ENCODE results near the gene NKAIN1.
"Not testable (repeated sequence)": the region's sequence is repeated elsewhere in the genome, so short reads cannot be mapped to it uniquely, and the experiment has no call there.

NKAIN1 gene

GRCh38 chr1:31231802-31232201 lies 7.9 kb downstream of the NKAIN1 start:
- DNase-seq, result no peak

DNA sequence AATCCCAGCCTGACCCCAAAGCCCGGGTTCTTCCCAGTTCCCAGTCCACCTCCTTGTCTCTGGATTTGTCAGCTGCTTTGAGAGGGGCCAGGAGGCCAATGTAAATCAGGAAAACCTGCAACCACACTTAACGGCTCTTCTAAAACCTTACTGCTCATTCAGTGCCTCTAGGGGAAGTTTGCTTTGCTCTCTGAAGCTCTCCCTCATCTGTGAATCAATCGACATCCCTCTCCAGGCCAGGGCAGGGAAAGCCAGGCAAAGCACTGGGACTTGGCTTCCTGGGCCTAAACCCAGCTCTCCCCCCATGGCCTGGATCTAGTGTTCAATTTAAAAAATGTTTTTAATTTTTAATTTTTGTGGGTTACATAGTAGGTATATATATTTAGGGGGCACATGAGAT lies 9.3 kb downstream of the NKAIN1 start:
- DNase-seq, result no peak

- no peak for DNase-seq
Observed at GRCh38 chr1:31228986-31229385, 10.7 kb downstream of the NKAIN1 start.

DNA sequence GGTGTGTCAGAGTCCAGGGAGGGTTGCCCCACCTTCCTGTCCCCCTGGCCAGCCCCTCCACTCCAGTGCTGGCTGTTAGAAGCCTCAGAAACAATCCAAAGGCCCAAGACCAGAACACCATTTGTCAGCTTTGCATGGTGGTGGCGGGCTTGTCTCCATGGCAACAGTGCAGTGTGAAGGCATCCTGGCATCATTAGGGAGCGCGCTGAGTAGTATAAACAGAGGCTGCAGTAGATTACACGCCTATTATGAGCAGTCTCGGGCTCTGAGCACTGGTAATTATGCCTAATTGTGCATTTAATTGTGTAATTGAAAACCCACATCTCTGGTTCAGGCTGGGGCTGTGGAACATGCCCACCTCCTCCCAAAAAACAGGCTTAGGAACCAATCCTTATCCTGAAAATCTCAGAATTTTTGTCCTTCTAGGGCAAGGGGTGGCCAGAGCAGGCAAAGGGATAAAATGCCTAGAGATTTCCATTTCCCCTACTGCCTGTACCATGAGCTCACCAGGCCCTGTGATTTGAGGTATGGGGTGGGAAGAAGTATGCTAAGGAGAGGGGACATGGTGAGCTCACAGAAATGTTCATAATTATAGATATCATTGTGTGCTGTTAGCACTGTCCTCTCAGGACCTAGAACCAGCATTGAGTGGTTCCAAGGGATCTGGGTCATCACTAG lies 11.7 kb downstream of the NKAIN1 start:
- no peak for DNase-seq

DNA sequence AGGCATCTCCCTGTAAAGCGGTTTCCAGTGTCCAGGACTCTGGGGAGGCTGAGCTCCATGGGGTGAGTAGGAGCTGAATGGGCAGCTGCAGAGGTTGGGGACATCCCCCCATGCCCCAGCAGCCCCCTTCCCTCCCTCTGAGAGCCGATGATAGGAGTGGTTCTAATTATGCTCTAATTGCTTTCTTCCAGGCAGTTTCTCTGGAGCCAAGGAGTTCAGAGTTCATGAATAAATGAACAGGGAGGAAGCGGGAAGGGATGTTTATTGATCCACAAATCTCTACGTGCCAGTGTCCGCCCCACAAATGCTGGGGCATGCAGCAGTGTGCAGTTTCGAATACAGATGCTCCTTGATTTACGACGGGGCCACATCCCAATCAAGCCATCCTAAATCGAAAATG lies 15.6 kb downstream of the NKAIN1 start:
- no peak for DNase-seq

DNA sequence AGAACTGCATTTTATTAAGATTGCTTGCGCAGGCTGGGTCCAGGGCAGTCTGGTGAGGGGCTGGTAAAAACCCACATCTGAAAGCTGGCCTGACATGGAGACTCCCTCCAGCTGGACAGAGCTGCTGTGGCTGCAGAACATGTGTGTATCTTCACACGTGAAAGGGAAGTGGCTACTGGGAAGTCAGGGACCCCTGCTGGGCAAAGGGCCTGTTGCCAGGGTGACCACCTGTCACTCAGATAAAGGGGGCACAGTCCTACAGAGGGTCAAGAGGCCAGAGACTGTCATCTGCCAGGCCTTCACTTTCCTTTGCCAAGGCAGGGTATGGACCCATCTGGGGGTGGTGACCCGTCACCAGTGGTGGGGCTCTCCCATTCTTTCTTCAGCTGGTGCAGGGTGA lies 17.5 kb downstream of the NKAIN1 start:
- no peak for DNase-seq

DNA sequence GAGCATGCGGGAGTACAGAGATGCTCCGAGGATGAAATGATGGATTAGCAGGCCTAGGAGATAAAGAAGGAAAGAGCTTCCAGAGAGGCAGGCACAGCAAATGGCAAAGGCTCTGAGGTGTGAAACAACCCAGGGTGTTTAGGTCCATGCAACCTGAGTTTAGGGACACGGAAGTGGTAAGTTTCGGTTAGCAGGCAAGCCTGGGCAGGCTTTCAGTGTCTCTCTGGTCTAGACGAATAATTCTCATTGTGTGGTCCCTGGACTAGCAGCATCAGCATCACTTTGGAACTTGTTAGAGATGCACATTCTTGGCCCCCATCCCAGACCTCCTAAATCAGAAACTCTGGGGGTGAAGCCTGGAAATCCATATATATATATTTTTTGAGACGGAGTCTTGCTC lies 18.6 kb downstream of the NKAIN1 start:
- DNase-seq, result no peak

DNA sequence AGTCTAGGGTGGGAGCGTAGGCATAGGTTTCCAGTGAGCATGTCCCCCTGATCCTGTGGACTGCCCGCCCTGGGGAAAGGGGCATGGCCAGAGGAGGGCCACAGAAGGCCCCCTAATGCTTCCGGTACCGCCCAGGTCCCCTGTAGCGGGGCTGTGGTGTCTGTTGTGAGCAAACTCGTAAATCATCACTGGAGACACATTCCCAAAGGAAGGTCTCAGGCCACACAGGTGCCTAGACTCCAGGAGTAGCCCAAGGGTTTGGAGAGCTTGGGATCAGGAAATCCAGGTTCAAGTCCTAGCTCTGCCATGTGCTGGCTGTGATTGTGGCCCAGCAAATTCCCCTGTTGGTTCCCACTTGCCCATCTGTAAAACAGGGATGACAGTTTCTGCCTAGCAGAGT lies 20.2 kb downstream of the NKAIN1 start:
- no peak for DNase-seq

GRCh38 chr1:31218705-31219104 lies 21.0 kb downstream of the NKAIN1 start:
- DNase-seq, result no peak

GRCh38 chr1:31216016-31216415 lies 23.7 kb downstream of the NKAIN1 start:
- DNase-seq, result peak; percentile 44

GRCh38 chr1:31215065-31215570 lies 24.6 kb downstream of the NKAIN1 start:
- DNase-seq, result no peak

DNA sequence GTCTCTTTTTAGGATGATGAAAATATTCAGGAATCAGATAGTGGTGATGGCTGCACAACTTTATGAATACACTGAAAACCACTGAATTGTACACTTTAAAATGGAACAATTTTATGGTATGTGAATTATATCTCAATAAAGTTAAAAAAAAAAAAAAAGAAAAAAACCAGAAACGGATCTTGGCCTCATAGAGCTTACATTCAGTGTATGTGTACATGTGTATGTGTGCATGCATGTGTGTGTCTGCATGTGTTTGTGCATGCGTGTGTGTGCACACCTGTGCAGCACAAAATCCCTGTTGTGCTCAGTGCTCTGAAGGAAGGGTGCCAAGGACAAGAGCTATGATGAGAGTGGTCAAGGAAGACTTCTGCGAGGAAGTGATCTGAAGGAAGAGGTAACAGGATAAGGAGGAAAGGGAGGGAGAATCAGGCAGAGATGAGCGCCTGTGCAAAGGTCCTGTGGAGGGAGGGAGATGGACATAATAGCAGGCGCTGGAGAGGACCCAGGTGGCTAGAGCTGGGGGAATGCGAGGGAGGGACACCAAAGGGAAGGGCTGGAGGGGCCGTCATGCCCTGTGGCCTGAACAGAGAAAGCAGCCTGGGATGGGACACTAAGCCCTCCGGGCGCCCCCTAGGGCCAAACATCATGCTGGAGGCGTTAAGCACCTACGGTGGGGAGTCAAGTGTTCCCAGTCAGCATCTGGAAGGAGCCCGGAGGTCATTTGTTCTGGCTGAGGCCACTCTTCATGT lies 25.2 kb downstream of the NKAIN1 start:
- no peak for DNase-seq

GRCh38 chr1:31208361-31208945 lies 31.2 kb downstream of the NKAIN1 start:
- DNase-seq, result no peak

DNA sequence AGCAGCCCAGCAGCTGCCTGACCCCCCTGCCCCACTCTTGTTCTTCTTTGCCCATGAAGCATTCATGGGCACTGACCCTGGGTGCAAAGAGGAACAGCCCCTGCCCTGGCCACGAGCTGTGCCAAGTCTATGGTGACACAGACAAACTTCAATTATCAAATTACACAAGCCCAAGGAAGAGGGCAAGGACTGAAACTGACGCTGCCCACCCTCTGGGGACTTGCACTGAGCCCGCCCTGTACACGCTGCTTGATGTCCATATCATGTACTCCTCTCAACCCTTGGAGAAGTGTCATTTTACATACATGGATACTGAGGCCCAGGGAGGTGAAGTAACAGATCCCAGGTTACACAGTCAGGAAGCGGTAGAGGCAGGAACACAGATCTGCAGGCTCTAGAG lies 32.1 kb downstream of the NKAIN1 start:
- no peak for DNase-seq

DNA sequence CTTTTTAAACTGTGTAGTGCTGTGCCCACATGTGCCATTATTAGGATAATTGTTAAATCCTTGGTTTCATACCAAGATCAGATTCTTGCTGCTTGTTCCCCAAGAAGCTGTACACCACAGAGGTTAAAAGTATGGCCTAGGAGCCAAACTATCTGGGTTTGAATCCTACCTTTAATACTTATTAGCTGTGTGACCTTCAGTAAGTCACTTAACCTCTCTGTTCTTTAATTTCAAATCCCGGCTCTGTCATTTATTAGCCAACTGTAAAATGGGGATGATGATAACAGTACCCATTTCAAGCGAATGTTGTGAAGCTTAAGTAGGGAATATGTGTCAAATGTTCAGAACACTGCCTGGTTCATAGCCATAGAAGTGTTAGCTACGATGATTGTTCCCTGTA lies 32.6 kb downstream of the NKAIN1 start:
- DNase-seq, result no peak

DNA sequence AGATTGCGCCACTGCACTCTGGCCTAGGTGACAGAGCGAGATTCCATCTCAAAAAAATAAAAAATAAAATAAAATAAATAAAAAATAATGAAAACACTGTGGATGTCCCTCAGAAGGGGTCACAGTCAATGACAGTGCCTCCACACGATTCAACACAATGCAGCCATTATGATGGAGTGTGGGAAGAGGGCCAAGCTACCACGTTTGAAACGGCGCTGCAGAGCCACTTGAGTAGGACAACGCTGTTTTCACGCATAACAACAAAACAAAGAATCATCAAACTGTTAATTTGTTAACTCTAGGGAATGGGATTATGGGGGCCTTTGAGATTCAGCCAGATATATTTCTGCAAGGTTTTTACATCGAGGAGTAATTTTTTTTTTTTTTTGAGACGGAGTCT lies 36.5 kb downstream of the NKAIN1 start:
- DNase-seq, result no peak

- DNase-seq, result no peak
Observed at GRCh38 chr1:31201931-31202360, 37.7 kb downstream of the NKAIN1 start.

- DNase-seq, result no peak
Observed at GRCh38 chr1:31199949-31200348, 39.7 kb downstream of the NKAIN1 start.

- no peak for DNase-seq
Observed at GRCh38 chr1:31199236-31199790, 40.4 kb downstream of the NKAIN1 start.

DNA sequence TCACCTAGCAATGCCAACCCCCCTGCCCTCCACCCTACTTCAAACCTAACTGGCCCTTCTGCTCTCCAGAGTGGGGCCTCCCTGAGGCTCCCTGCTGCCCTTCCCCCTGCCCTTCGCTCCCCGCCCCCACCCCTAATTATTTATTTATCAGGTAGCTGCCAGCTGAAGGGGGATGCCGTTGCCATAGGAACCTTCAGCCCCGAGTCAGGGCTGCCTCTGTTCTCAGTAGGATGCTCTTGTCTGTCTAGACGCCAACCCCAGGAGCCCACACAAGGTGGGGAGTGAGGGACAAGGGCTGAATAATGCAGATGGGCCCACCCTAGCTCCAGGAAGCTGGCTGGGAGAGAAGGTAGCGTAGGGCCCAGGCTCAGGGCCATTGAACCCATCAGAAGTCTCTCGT lies 41.1 kb downstream of the NKAIN1 start:
- no peak for DNase-seq

DNA sequence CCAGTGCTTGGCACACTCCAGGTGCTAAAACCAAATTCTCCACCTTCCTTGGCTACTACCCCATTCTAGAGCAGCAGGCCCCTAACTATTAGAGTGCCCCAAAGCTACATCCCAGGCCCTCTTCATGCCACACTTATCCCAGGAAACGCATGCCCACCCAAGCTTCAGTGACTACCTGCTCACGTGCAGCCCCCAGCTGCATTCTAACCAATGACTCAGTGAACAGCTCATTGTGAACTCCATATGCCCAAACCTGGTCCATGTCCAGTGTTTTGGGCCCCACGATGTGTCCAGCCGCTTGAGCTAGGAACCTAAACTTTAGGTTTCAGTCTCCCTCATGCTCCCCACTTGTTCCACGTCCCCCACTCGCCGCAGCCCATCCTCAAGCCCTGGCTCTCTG lies 41.5 kb downstream of the NKAIN1 start:
- no peak for DNase-seq

DNA sequence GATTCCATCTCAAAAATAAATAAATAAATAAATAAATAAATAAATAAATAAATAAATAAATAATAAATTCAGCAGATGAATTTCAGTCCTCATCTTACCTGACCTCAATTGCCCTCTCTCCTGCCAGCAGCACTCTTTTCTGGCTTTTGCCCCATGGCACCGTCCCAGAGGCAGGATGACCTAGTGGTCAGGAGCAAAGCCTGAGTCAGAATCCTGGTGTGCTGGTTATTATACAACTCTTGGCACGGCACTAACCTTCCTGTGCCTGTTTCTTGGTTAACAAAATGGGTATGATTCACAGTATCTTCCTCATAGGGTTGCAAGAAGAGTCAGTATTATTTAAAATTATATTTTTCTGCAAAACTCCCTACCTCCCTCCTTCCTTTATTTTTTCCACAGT lies 43.0 kb downstream of the NKAIN1 start:
- DNase-seq, result no peak

GRCh38 chr1:31195267-31195666 lies 44.4 kb downstream of the NKAIN1 start:
- DNase-seq, result not testable (repeated sequence)

- DNase-seq, result no peak
Observed at GRCh38 chr1:31193729-31194128, 46.0 kb downstream of the NKAIN1 start.
